22Rv1 (cell line): Measurements from ENCODE around the gene PBX3.

Experiments used
- ZFX ChIP-seq: fragments of 450-650 bp; IDR thresholded peaks from 2 replicates; pipeline ENCODE4 v1.6.1; 2017; ENCODE audit warnings: antibody characterized with exemption, borderline replicate concordance
- TF ChIP-seq, protein P1 (sequence below): fragments of 450-650 bp; IDR thresholded peaks from 2 replicates; pipeline ENCODE4 v1.5.1; 2017; ENCODE audit warnings: mild to moderate bottlenecking

DNA sequence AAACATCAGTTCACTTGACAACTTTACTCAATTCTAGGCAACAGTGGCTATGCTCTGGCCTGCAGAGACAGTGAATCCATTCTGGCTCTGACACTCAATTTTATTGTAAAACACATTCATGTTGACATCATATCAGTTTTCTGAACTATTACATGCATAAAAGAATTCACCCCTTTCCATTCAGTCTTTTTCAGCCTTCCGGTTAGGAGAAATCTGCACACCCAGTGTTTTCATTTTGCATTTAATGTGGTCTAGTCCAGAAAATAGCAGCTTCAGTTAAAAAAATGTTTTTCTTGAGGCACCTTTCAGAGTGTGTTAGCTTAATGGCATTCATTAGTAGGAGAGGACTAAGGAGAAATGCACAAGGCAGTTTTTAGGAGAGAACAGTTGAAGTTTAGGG is 95.1 kb downstream of the PBX3 start:
- TF ChIP-seq, protein P1, sequence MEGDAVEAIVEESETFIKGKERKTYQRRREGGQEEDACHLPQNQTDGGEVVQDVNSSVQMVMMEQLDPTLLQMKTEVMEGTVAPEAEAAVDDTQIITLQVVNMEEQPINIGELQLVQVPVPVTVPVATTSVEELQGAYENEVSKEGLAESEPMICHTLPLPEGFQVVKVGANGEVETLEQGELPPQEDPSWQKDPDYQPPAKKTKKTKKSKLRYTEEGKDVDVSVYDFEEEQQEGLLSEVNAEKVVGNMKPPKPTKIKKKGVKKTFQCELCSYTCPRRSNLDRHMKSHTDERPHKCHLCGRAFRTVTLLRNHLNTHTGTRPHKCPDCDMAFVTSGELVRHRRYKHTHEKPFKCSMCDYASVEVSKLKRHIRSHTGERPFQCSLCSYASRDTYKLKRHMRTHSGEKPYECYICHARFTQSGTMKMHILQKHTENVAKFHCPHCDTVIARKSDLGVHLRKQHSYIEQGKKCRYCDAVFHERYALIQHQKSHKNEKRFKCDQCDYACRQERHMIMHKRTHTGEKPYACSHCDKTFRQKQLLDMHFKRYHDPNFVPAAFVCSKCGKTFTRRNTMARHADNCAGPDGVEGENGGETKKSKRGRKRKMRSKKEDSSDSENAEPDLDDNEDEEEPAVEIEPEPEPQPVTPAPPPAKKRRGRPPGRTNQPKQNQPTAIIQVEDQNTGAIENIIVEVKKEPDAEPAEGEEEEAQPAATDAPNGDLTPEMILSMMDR: no peak
- TF ChIP-seq ZFX: no peak
